Peyer's patch (tissue), 4 donors: ENCODE results near the gene GFRAL. TPM values are rescaled to one million over a fixed set of nuclear protein-coding genes. Genes with fewer than 3 reads are reported as not detected.

Experiments used
- DNase-seq, 3 donors: peaks; one replicate each; pipeline ENCODE4 v3.0.0-alpha.2; 2017 to 2019
- H3K27ac ChIP-seq, 4 donors: fragments of 200-600 bp; sonication (generic); one replicate each; pipeline ENCODE4 v1.5.1; 2016 to 2019
- H3K27me3 ChIP-seq, 2 donors: fragments of 200-600 bp; sonication (generic); one replicate each; pipeline ENCODE4 v1.5.1; 2019
- H3K36me3 ChIP-seq, 3 donors: fragments of 200-600 bp; sonication (generic); one replicate each; pipeline ENCODE4 v1.5.1; 2016 to 2019
- H3K4me1 ChIP-seq, 4 donors: fragments of 200-600 bp; sonication (generic); one replicate each; pipeline ENCODE4 v1.5.1; 2016 to 2019
- H3K4me3 ChIP-seq, 4 donors: fragments of 200-600 bp; sonication (generic); 1 replicate in 3 of 4; 2 replicates in 1 of 4; pipeline ENCODE4 v1.5.1; 2016 to 2019; ENCODE audit warnings: mild to moderate bottlenecking in 1 of 4
- H3K9me3 ChIP-seq, 4 donors: fragments of 200-600 bp; sonication (generic); one replicate each; pipeline ENCODE4 v1.5.1; 2016 to 2019; ENCODE audit warnings: mild to moderate bottlenecking in 1 of 4
- POLR2A ChIP-seq, 2 donors: fragments of 450-650 bp; IDR thresholded peaks; one replicate each; pipeline ENCODE4 v1.5.1; 2017; ENCODE audit warnings: antibody characterized with exemption in 2 of 2, mild to moderate bottlenecking in 2 of 2, moderate library complexity in 2 of 2
- total RNA-seq, 4 donors: library from RNA; depleted of rRNA; stranded (reverse); fragments of >200 nt; gene quantifications; one replicate each; pipeline ENCODE4 v1.1.0, GENCODE V29; 2016
- TF ChIP-seq, protein P1 (sequence below), 6 experiments: fragments of 450-650 bp in 4 of 6; fragments of 200-600 bp in 2 of 6; sonication (generic) in 1 of 6; IDR thresholded peaks; one replicate each; pipeline ENCODE4 v1.5.1; 2017 to 2019; ENCODE audit warnings: antibody characterized with exemption in 6 of 6, mild to moderate bottlenecking in 3 of 6, moderate library complexity in 1 of 6

Gene GFRAL, protein sequence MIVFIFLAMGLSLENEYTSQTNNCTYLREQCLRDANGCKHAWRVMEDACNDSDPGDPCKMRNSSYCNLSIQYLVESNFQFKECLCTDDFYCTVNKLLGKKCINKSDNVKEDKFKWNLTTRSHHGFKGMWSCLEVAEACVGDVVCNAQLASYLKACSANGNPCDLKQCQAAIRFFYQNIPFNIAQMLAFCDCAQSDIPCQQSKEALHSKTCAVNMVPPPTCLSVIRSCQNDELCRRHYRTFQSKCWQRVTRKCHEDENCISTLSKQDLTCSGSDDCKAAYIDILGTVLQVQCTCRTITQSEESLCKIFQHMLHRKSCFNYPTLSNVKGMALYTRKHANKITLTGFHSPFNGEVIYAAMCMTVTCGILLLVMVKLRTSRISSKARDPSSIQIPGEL
- total RNA-seq, result not detected

DNA sequence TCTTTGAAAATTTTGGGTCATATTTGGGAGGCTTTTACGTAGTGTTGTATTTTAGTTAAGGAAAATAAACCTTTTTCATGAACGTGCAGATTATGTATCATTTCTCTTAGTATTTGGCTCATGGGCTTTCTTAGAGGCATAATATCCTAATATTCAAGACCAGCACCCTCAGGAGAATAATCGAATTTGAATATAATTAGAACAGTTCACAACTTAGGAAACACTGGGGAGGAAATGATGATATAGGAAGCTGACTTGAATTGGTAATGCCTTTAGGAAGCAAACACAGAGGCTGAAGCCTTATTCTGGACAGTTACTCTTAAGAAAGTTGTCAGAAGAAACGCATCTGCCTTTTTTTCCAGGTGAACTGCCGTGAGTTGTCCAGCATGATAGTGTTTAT lies at the start of gene GFRAL:
Gene GFRAL, plus strand, starts transcription at position 301 of the 400 bp plus-strand sequence. Its CDS starts 86 bp downstream, at position 387.
- Histone ChIP-seq H3K4me1 (no peaks in the 10 kb centered on the region), H3K27me3 (no peaks in the 10 kb centered on the region), H3K27ac (no peak within 1 kb of the TSS), H3K4me3 (no peak within 1 kb of the TSS), H3K9me3 (no peaks in the 10 kb centered on the region), H3K36me3 (no peaks in the 10 kb centered on the region)
- TF ChIP-seq, protein P1, sequence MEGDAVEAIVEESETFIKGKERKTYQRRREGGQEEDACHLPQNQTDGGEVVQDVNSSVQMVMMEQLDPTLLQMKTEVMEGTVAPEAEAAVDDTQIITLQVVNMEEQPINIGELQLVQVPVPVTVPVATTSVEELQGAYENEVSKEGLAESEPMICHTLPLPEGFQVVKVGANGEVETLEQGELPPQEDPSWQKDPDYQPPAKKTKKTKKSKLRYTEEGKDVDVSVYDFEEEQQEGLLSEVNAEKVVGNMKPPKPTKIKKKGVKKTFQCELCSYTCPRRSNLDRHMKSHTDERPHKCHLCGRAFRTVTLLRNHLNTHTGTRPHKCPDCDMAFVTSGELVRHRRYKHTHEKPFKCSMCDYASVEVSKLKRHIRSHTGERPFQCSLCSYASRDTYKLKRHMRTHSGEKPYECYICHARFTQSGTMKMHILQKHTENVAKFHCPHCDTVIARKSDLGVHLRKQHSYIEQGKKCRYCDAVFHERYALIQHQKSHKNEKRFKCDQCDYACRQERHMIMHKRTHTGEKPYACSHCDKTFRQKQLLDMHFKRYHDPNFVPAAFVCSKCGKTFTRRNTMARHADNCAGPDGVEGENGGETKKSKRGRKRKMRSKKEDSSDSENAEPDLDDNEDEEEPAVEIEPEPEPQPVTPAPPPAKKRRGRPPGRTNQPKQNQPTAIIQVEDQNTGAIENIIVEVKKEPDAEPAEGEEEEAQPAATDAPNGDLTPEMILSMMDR (IDR thresholded peaks at IDR 0.05), result no peak
- no peak for TF ChIP-seq POLR2A (IDR thresholded peaks at IDR 0.05)
- no peak for DNase-seq

- H3K4me1 ChIP-seq, result no peaks in the 10 kb centered on the region
- H3K36me3 ChIP-seq, result no peaks in the 10 kb centered on the region
- H3K4me3 ChIP-seq, result no peak overlapping the region
- H3K27me3 ChIP-seq, result no peaks in the 10 kb centered on the region
- H3K27ac ChIP-seq, result no peak overlapping the region
- TF ChIP-seq POLR2A (IDR thresholded peaks at IDR 0.05), result no peak
- TF ChIP-seq, protein P1 (IDR thresholded peaks at IDR 0.05), result no peak
- no peaks in the 10 kb centered on the region for H3K9me3 ChIP-seq
- DNase-seq, result no peak
Observed at GRCh38 chr6:55277646-55278045, 49.6 kb upstream of the GFRAL start.

DNA sequence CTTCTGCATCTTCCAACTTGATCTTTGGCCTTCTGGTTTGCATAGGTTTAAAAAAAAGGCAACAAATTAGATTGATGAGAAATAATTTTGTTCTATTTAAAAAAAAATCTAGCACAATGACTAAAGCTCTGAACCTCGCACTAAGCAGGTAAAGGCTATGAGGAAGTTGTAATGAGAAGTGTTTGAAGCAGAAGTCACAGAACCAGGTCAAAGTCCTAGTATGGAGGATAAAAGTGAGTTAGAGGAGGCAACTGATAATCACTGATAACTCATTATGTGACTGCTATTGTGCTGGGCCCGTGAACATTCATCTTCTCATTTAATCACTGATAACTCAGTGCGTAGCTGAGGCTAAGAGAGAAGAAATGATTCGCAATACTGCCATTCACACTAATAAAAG lies 46.1 kb upstream of the GFRAL start:
- Histone ChIP-seq H3K27me3 (no peaks in the 10 kb centered on the region), H3K4me3 (no peak overlapping the region), H3K27ac (no peak overlapping the region), H3K36me3 (no peaks in the 10 kb centered on the region), H3K9me3 (no peaks in the 10 kb centered on the region), H3K4me1 (no peaks in the 10 kb centered on the region)
- TF ChIP-seq, protein P1 (IDR thresholded peaks at IDR 0.05), result no peak
- TF ChIP-seq POLR2A (IDR thresholded peaks at IDR 0.05), result no peak
- DNase-seq, result no peak

DNA sequence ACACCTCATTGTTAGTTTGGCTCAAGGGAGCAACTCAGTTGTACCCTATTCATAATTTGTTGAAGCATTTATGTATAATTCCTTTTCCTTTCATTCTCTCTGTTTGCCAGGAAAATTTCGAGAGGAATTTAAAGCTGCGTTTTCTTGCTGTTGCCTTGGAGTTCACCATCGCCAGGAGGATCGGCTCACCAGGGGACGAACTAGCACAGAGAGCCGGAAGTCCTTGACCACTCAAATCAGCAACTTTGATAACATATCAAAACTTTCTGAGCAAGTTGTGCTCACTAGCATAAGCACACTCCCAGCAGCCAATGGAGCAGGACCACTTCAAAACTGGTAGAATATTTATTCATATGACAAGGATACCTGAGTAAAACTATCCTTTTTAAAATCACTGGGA lies 45.2 kb upstream of the GFRAL start:
- Histone ChIP-seq H3K27me3 (no peaks in the 10 kb centered on the region), H3K4me1 (no peaks in the 10 kb centered on the region), H3K4me3 (no peak overlapping the region), H3K36me3 (no peaks in the 10 kb centered on the region), H3K9me3 (no peaks in the 10 kb centered on the region), H3K27ac (no peak overlapping the region)
- DNase-seq, result no peak
- TF ChIP-seq POLR2A (IDR thresholded peaks at IDR 0.05), result no peak
- TF ChIP-seq, protein P1 (IDR thresholded peaks at IDR 0.05), result no peak

- Histone ChIP-seq H3K4me1 (no peaks in the 10 kb centered on the region), H3K27me3 (no peaks in the 10 kb centered on the region), H3K36me3 (no peaks in the 10 kb centered on the region), H3K27ac (no peak overlapping the region), H3K9me3 (no peaks in the 10 kb centered on the region), H3K4me3 (no peak overlapping the region)
- no peak for DNase-seq
- no peak for TF ChIP-seq POLR2A (IDR thresholded peaks at IDR 0.05)
- TF ChIP-seq, protein P1 (IDR thresholded peaks at IDR 0.05), result no peak
Observed at GRCh38 chr6:55286824-55287223, 40.4 kb upstream of the GFRAL start.
